Ascending aorta (tissue), 2 donors: ENCODE data around the gene DDX5. TPM values are rescaled to one million over a fixed set of nuclear protein-coding genes. Genes with fewer than 3 reads are reported as not detected.
"Not testable (repeated sequence)": the region's sequence is repeated elsewhere in the genome, so short reads cannot be mapped to it uniquely, and the experiment has no call there.

Source experiments
- DNase-seq, 2 donors: peaks; one replicate each; pipeline ENCODE4 v3.0.0-alpha.2; 2019; ENCODE audit warnings: low spot score in 2 of 2
- H3K27ac ChIP-seq, 2 donors: fragments of 200-600 bp; sonication (generic); one replicate each; pipeline ENCODE4 v1.5.1; 2016 to 2017; ENCODE audit warnings: mild to moderate bottlenecking in 1 of 2
- H3K27me3 ChIP-seq: fragments of 200-600 bp; sonication (generic); one replicate; pipeline ENCODE4 v1.5.1; 2017
- H3K36me3 ChIP-seq, 2 donors: fragments of 200-600 bp; sonication (generic); one replicate each; pipeline ENCODE4 v1.5.1; 2016
- H3K4me1 ChIP-seq, 2 donors: fragments of 200-600 bp; sonication (generic); one replicate each; pipeline ENCODE4 v1.5.1; 2016 to 2017; ENCODE audit warnings: mild to moderate bottlenecking in 1 of 2
- H3K4me3 ChIP-seq, 2 donors: fragments of 200-600 bp; sonication (generic); one replicate each; pipeline ENCODE4 v1.5.1; 2016 to 2017; ENCODE audit warnings: mild to moderate bottlenecking in 1 of 2
- H3K9me3 ChIP-seq, 2 donors: fragments of 200-600 bp; sonication (generic); one replicate each; pipeline ENCODE4 v1.5.1; 2016
- intact Hi-C: fragments of 100-400 bp; cut with DNase I; formaldehyde crosslinking; loops from one replicate; pipeline ENCODE4 v1.15.1; 2023
- total RNA-seq: library from RNA; depleted of rRNA; stranded (reverse); fragments of >200 nt; gene quantifications from one replicate; pipeline ENCODE4 v1.1.0, GENCODE V29; 2016
- TF ChIP-seq, protein P1 (sequence below), 3 experiments: fragments of 200-600 bp in 2 of 3; fragments of 450-650 bp in 1 of 3; sonication (generic) in 2 of 3; IDR thresholded peaks; one replicate each; pipeline ENCODE4 v1.5.1; 2016 to 2019; ENCODE audit warnings: antibody characterized with exemption in 3 of 3, mild to moderate bottlenecking in 1 of 3, moderate library complexity in 1 of 3

The DDX5 gene
- total RNA-seq, 1 donor from 2014 or later = 564 TPM

DNA sequence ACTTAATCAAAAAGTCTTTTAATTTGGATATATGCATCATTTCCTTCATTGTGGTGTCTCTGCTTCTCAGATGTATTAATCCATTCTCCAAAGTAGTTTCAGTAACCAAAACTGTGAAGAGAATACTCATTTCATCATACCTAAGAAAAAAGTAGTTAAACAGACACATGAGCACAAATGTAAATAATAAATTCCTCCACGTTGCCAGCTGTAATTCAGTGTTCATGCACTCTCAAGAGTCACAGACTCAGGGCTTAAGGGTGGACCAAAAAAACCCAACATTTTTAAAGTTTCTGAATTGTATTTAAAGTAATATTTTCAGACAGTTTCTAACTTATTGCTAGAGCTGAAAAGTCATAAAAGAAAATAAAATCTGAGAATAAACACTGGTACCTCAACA lies 28.2 kb downstream of the DDX5 start:
- peaks cover 17 to 36% of the 10 kb centered on the region in 2 donors for H3K36me3 ChIP-seq
- no peak overlapping the region for H3K27ac ChIP-seq
- H3K9me3 ChIP-seq = no peaks in the 10 kb centered on the region
- TF ChIP-seq, protein P1, sequence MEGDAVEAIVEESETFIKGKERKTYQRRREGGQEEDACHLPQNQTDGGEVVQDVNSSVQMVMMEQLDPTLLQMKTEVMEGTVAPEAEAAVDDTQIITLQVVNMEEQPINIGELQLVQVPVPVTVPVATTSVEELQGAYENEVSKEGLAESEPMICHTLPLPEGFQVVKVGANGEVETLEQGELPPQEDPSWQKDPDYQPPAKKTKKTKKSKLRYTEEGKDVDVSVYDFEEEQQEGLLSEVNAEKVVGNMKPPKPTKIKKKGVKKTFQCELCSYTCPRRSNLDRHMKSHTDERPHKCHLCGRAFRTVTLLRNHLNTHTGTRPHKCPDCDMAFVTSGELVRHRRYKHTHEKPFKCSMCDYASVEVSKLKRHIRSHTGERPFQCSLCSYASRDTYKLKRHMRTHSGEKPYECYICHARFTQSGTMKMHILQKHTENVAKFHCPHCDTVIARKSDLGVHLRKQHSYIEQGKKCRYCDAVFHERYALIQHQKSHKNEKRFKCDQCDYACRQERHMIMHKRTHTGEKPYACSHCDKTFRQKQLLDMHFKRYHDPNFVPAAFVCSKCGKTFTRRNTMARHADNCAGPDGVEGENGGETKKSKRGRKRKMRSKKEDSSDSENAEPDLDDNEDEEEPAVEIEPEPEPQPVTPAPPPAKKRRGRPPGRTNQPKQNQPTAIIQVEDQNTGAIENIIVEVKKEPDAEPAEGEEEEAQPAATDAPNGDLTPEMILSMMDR (IDR thresholded peaks at IDR 0.05) = no peak
- no peaks in the 10 kb centered on the region for H3K4me1 ChIP-seq
- DNase-seq = no peak
- intact Hi-C loops = no loop called here
- no peak overlapping the region for H3K4me3 ChIP-seq
- H3K27me3 ChIP-seq = no peaks in the 10 kb centered on the region

DNA sequence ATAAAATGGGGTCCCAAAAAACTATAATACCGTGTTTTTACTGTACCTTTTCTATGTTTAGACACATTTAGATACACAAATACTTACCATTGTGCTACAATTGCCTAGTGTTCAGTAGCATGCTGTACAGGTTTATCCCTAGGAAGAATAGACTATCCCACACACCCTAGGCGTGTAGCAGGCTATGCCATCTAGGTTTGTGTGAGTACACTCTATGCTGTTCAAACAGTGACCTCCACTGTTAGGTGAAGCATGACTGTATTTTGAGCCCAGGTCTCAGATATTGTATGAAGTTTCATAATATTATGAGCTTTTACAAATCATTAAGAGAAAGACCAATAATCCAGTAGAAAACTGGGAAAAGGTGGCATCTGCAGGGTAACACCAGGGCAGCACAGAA lies 33.5 kb downstream of the DDX5 start:
- Histone ChIP-seq H3K9me3 (no peaks in the 10 kb centered on the region), H3K27me3 (no peaks in the 10 kb centered on the region), H3K4me3 (no peak overlapping the region), H3K4me1 (no peaks in the 10 kb centered on the region), H3K27ac (no peak overlapping the region), H3K36me3 (peaks cover 0 to 3% of the 10 kb centered on the region in 2 donors)
- intact Hi-C loops = no loop called here
- TF ChIP-seq, protein P1 (IDR thresholded peaks at IDR 0.05) = no peak
- no peak for DNase-seq

DNA sequence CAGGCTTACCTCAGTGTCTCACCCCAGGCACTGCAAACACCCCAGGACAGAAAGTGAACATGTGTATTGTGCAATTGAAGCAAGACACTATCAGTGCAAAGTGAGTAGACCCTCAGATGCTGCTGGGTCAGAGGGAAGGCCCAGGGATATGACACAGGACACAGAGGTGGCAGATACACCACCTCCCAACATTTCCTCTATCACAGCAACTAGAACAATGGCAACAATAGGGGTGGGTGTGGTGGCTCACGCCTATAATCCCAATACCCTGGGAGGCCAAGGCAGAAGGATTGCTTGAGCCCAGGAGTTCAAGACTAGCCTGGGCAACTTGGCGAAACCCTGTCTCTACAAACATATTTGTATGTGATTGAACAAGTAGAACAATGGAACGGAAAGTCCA lies 34.6 kb downstream of the DDX5 start:
- intact Hi-C loops = no loop called here
- no peaks in the 10 kb centered on the region for H3K9me3 ChIP-seq
- no peaks in the 10 kb centered on the region for H3K36me3 ChIP-seq
- DNase-seq = no peak
- TF ChIP-seq, protein P1 (IDR thresholded peaks at IDR 0.05) = no peak
- H3K4me3 ChIP-seq = no peak overlapping the region
- H3K27ac ChIP-seq = no peak overlapping the region
- H3K27me3 ChIP-seq = no peaks in the 10 kb centered on the region
- no peaks in the 10 kb centered on the region for H3K4me1 ChIP-seq

DNA sequence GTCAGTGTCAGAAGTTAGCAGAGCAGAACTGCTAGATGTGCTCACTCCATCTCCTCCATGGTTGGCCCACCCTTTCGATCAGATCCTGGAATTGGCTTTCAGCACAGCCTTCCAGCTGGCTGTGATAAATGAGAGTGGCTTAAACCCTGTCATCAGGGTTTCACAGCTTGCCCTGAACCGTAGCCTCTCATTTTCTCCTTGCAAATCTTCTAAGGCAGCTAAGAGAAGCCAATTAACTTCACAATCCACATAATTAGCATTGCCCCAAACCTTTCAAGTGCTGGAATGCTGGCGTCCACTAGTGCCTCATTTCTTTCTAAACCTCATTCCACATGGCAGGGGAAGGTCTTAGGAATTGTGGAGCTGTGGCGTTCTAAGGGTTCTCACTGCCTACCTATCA lies 35.5 kb downstream of the DDX5 start:
- H3K27me3 ChIP-seq = no peaks in the 10 kb centered on the region
- H3K4me1 ChIP-seq = no peaks in the 10 kb centered on the region
- intact Hi-C loops = no loop called here
- no peak overlapping the region for H3K4me3 ChIP-seq
- no peaks in the 10 kb centered on the region for H3K9me3 ChIP-seq
- DNase-seq = no peak
- no peak overlapping the region for H3K27ac ChIP-seq
- TF ChIP-seq, protein P1 (IDR thresholded peaks at IDR 0.05) = no peak
- H3K36me3 ChIP-seq = no peaks in the 10 kb centered on the region

DNA sequence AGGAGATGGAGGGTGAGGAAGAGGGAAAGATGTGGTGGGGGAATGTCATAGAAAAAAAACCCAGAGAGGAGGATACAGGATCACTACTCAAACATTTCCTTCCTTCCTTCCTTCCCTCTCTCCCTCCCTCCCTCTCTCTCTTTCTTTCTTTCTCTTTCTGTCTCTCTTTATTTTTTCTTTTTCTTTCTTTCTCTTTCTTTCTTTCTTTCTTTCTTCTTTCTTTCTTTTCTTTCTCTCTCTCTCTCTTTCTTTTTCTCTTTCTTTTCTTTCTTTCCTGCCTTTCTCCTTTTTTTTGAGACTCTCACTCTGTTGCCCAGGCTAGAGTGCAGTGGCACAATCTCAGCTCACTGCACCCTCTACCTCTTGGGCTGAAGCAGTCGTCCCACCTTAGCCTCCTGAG lies 39.3 kb downstream of the DDX5 start:
- intact Hi-C loops, H3K36me3 ChIP-seq, H3K4me1 ChIP-seq, H3K9me3 ChIP-seq, H3K4me3 ChIP-seq, H3K27ac ChIP-seq, H3K27me3 ChIP-seq, DNase-seq: not testable (repeated sequence)

DNA sequence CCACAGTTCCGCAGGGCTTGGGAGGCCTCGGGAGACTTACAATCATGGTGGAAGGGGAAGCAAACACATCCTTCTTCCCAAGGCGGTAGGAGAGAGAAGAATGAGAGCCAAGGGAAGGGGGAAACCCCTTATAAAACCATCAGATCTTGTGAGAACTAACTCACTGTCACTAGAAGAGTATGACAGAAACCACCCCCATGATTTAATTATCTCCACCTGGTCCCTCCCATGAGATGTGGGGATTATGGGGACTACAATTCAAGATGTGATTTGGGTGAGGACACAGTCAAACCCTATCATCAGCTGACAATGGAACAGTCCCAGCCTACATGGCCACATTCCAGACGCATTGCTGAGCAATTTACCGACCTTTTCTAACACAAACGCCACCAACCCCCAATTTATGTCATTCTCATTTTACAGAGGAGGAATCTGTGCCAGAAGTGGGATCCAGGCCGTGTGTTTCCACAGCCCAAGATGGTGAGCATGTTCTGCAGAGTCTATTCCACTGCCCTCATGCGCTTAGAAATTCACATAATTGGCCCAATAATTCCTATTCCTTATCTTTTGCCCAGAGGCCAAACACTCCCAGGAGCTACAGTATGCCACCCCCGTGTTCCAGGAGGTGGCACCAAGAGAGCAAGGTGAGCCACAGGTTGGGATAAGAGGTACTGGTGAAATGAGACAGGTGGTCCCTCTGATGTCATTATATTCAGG lies 39.9 kb downstream of the DDX5 start:
- Histone ChIP-seq H3K36me3 (no peaks in the 10 kb centered on the region), H3K9me3 (no peaks in the 10 kb centered on the region), H3K4me1 (no peaks in the 10 kb centered on the region), H3K4me3 (no peak overlapping the region), H3K27ac (no peak overlapping the region), H3K27me3 (no peaks in the 10 kb centered on the region)
- no peak for DNase-seq
- TF ChIP-seq, protein P1 (IDR thresholded peaks at IDR 0.05) = no peak
- intact Hi-C loops = no loop called here
